Subcutaneous abdominal adipose tissue (tissue), 5 donors: ENCODE data around the gene ALDH5A1.

ENCODE experiments used
- H3K27ac ChIP-seq: one replicate; pipeline ENCODE4 v1.7.0; 2013; ENCODE audit warnings: low read depth, mild to moderate bottlenecking, inconsistent platforms, low read length, moderate library complexity
- H3K27me3 ChIP-seq, 5 donors: one replicate each; pipeline ENCODE4 v1.7.0; 2013; ENCODE audit warnings: low read length in 5 of 5, inconsistent platforms in 1 of 5; ENCODE audit not compliant: control insufficient read depth in 5 of 5, insufficient read depth in 4 of 5
- H3K36me3 ChIP-seq, 5 donors: one replicate each; pipeline ENCODE4 v1.7.0; 2013; ENCODE audit warnings: low read length in 5 of 5; ENCODE audit not compliant: control insufficient read depth in 5 of 5, insufficient read depth in 5 of 5
- H3K4me1 ChIP-seq, 5 donors: one replicate each; pipeline ENCODE4 v1.7.0; 2013; ENCODE audit warnings: low read length in 5 of 5, mild to moderate bottlenecking in 3 of 5, moderate library complexity in 1 of 5; ENCODE audit not compliant: control insufficient read depth in 5 of 5, insufficient read depth in 5 of 5
- H3K4me3 ChIP-seq, 5 donors: one replicate each; pipeline ENCODE4 v1.7.0; 2013; ENCODE audit warnings: low read length in 5 of 5, low read depth in 1 of 5
- H3K9ac ChIP-seq, 5 donors: one replicate each; pipeline ENCODE4 v1.7.0; 2013; ENCODE audit warnings: low read length in 5 of 5, mild to moderate bottlenecking in 4 of 5, moderate library complexity in 3 of 5
- H3K9me3 ChIP-seq, 5 donors: one replicate each; pipeline ENCODE4 v1.7.0; 2013; ENCODE audit warnings: low read length in 5 of 5; ENCODE audit not compliant: control insufficient read depth in 5 of 5
- donor health status: healthy.
- donor health status: healthy.
- donor health status: healthy.
- donor health status: healthy.
- donor health status: healthy.

Gene ALDH5A1

DNA sequence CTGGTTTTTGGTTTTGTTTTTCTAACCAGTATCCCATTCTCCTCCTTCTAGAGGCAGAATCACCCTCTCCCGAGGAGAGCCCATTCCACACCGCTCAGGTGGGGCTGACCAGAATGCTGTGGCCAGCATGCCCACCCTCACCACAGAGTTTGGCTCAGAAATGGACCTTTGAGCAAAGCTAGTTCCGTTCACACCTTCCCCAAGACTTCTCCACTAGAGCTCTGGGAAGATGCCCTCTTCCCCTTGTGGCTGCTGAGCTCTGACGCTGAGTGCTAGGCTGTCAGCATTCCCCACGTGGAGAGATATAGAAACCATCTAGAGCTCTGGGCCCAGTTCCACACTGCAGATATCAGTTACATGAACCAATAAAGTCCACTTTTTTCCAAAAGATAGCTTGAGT is 13.3 kb upstream of the ALDH5A1 start:
- H3K4me1 ChIP-seq: peaks cover 0 to 13% (median 1%) of the 10 kb centered on the region in 5 donors
- no peak overlapping the region for H3K9ac ChIP-seq
- no peak overlapping the region for H3K4me3 ChIP-seq

DNA sequence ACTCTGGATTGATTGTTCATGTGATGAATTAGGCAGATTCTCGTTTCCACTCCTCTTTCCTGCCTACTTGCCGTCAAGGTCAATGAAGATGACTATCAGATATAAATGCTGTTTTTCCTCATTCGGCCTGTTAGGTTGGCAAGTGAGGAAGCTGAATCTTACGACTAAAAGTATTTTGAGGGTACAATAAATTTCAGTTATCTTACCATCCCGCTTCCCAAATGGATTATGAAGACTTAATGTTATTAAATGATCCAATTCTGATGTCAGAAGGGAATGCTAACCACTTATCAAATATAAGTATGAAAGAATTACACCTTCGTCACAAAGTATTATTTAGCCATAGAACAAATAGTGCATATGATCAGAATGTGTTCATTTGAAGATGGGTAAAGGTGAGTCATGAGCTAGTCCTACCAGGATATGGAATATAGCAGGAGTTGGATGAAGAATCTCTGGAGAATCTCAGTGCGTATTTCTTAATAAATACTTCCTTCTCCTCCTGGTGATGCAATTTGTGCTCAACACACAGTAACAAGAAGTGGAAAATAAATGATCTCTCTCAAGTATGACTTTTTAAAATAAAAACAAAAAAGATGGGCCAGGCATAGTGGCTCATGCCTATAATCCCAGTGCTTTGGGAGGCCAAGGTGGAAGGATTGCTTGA is 10.0 kb upstream of the ALDH5A1 start:
- Histone ChIP-seq H3K27ac (no peak overlapping the region), H3K9ac (peak overlapping the region in 1 of 5 donors; percentile 20), H3K4me3 (no peak overlapping the region), H3K27me3 (peaks cover 0 to 1% (median 0%) of the 10 kb centered on the region in 5 donors), H3K4me1 (peaks cover 0 to 18% (median 9%) of the 10 kb centered on the region in 5 donors), H3K9me3 (no peaks in the 10 kb centered on the region), H3K36me3 (no peaks in the 10 kb centered on the region)

More for the DNA sequence above, 13.3 kb upstream of the ALDH5A1 start:
- no peaks in the 10 kb centered on the region for H3K9me3 ChIP-seq
- no peaks in the 10 kb centered on the region for H3K36me3 ChIP-seq
- no peaks in the 10 kb centered on the region for H3K27me3 ChIP-seq
- no peak overlapping the region for H3K27ac ChIP-seq

DNA sequence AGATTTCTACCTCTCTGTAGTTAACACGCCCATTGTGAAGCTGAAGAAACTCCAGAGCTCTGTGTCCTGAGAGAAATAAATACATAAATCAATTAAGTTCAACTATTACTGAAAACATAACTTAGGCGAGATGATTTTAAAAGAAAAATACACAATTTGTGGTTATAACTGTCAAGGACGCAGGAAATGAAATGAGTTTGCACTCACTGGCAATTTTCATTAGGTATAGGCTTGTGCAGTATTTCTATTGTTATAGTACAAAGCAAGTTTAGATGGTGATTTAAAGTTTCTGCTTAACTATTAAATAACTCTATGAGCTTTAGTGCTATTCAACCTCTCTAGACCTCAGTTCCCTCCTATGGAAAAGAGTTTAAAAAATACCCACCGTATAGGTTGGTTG is 8.7 kb upstream of the ALDH5A1 start:
- Histone ChIP-seq H3K4me1 (peaks cover 0 to 25% (median 9%) of the 10 kb centered on the region in 5 donors), H3K9me3 (no peaks in the 10 kb centered on the region), H3K36me3 (no peaks in the 10 kb centered on the region), H3K9ac (no peak overlapping the region), H3K27ac (no peak overlapping the region), H3K27me3 (peaks cover 0 to 3% (median 0%) of the 10 kb centered on the region in 5 donors), H3K4me3 (no peak overlapping the region)

DNA sequence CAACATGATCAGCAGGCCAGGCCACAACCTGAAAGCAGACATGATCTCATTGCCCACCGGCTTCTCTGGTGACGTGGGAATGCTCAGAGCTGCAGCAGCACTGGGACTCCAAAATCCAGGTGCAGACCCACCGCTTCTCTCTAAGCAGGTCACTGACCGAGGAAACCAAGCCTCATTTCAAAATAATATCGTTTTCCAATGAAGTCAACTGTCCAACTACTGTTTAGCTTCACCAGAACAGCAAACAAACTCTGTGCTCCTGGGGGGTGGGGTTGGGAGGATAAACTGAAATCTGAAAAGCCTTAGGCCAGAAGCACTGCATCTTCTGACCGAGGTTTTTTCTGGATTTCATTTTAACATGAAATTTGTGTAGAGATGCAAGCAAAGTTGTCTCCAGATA is 5.3 kb upstream of the ALDH5A1 start, which contains the start of gene GPLD1:
GPLD1 (minus strand) TSS at position 109 of the 400 bp plus-strand sequence; CDS start at position 42, 67 bp downstream.
- Histone ChIP-seq H3K27me3 (peaks cover 0 to 3% (median 0%) of the 10 kb centered on the region in 5 donors), H3K36me3 (no peaks in the 10 kb centered on the region), H3K27ac (peak within 1 kb of the TSS; percentile 41), H3K4me1 (peaks cover 6 to 37% (median 17%) of the 10 kb centered on the region in 5 donors), H3K9ac (peak within 1 kb of the TSS in 2 of 5 donors; percentile 47 to 95), H3K4me3 (no peak within 1 kb of the TSS), H3K9me3 (no peaks in the 10 kb centered on the region)

DNA sequence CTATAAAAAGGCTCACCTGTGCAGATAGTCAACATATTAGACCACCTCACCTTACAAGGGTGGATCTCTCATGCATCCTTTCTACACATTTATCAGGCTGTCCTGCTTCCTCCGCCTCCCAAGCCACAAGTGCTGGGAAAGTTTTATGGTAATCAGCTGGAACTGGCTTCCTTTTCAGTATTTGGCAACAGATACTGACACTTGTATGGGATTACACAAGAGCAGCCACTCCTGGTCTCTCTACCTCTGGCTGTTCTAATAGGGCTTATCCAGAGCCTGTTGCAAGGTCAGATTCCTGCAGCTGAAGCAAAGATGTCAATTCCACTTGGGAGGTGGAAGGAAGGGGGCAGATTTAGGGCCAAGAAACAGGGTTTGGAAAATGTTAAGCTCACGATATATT is 4.9 kb upstream of the ALDH5A1 start:
- Histone ChIP-seq H3K27ac (no peak overlapping the region), H3K9me3 (no peaks in the 10 kb centered on the region), H3K4me3 (no peak overlapping the region), H3K9ac (peak overlapping the region in 1 of 5 donors; percentile 95), H3K36me3 (no peaks in the 10 kb centered on the region), H3K4me1 (peaks cover 7 to 37% (median 20%) of the 10 kb centered on the region in 5 donors), H3K27me3 (peaks cover 0 to 3% (median 0%) of the 10 kb centered on the region in 5 donors)

DNA sequence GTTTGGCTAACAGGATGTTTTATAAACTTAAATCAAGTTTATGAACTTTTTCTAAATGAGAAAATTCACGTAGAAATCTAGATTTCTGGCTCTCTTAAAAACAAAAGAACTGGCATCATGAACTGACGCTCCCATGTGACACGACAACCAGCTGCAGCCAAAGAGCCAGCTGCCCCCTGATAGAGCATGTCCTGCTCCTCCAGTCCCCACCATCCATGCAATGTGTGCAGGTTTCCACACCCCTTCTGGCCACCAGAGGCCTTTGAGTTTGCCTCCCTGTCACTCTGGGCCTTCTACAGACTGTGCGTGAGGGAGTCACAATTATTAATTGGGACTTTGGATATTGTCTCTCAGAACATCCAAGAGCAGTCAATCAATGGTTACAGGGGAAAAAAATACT is 3.8 kb upstream of the ALDH5A1 start:
- no peak overlapping the region for H3K27ac ChIP-seq
- no peak overlapping the region for H3K4me3 ChIP-seq
- no peak overlapping the region for H3K9ac ChIP-seq
- H3K36me3 ChIP-seq: no peaks in the 10 kb centered on the region
- H3K4me1 ChIP-seq: peaks cover 8 to 43% (median 27%) of the 10 kb centered on the region in 5 donors
- H3K27me3 ChIP-seq: peaks cover 0 to 3% (median 0%) of the 10 kb centered on the region in 5 donors
- H3K9me3 ChIP-seq: no peaks in the 10 kb centered on the region

DNA sequence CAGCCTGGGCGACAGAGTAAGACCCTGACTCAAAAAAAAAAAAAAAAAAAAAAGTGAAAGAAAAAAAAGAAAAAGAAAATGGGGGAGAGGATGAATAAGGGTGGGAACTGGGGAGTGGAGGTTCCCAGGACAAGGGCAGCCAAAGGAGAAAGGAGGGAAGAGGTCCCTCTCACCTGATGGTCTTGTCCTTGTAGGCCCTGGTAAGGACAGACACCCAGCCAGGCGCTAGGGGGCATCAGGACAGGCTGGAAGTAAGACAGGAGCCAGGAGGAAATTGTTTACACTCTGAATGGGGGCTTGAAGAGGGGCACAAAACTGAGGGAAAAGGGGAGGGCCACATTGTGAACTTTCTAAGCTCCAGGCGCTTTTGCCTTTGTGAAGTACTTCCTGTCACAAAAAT is 2.3 kb upstream of the ALDH5A1 start:
- peaks cover 0 to 3% (median 0%) of the 10 kb centered on the region in 5 donors for H3K36me3 ChIP-seq
- H3K4me3 ChIP-seq: no peak overlapping the region
- peaks cover 8 to 47% (median 28%) of the 10 kb centered on the region in 5 donors for H3K4me1 ChIP-seq
- H3K9ac ChIP-seq: no peak overlapping the region
- no peak overlapping the region for H3K27ac ChIP-seq
- peaks cover 0 to 3% (median 0%) of the 10 kb centered on the region in 5 donors for H3K27me3 ChIP-seq
- H3K9me3 ChIP-seq: no peaks in the 10 kb centered on the region

DNA sequence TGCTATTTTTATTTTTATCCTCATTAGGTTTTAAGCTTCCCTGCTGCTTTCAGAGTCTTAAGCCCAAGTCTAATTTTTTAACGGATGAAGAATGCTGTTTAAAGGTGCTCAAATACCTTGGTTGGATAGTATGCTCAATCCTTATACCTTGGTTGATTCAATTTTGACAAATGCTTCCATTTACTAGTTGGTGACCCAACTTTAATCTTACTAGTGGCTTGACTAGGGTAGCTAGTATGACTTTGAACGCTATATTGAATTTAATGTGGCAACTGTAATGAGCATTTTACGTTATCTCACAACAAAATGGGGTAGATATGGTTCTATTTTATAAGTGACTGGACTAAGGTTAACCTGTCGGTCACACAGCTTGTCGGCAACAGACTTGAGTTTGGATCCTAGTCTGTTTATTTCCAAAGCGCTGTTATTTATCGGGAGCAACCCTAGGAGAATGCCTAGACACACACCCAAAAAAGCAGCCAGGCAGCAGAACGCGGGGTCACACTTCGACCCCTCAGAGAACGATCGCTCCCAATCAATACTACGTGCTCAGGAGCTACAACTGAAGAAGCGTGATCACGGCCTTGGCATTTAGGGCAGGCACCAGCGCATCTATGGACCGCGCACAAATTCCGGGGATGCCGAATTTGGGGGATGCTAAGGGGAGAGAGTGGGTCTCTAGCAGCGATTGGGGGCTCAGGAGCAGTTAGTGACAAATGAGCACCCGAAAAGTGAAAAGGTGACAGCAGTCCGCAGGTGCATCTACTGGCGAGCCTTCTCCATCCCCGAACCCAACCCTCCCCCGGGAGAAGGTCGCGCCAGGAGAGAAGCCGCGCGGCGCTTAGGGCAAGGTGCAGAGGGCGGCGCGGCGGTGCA is 586 bp upstream of the ALDH5A1 start:
- no peaks in the 10 kb centered on the region for H3K9me3 ChIP-seq
- H3K27me3 ChIP-seq: peaks cover 0 to 3% (median 0%) of the 10 kb centered on the region in 5 donors
- peak overlapping the region; percentile 78 to 90 (median 84) for H3K4me3 ChIP-seq
- peaks cover 0 to 4% (median 0%) of the 10 kb centered on the region in 5 donors for H3K36me3 ChIP-seq
- peaks cover 8 to 41% (median 27%) of the 10 kb centered on the region in 5 donors for H3K4me1 ChIP-seq
- peak overlapping the region; percentile 30 for H3K27ac ChIP-seq
- H3K9ac ChIP-seq: peak overlapping the region in 3 of 5 donors; percentile 59 to 67 (median 62)

DNA sequence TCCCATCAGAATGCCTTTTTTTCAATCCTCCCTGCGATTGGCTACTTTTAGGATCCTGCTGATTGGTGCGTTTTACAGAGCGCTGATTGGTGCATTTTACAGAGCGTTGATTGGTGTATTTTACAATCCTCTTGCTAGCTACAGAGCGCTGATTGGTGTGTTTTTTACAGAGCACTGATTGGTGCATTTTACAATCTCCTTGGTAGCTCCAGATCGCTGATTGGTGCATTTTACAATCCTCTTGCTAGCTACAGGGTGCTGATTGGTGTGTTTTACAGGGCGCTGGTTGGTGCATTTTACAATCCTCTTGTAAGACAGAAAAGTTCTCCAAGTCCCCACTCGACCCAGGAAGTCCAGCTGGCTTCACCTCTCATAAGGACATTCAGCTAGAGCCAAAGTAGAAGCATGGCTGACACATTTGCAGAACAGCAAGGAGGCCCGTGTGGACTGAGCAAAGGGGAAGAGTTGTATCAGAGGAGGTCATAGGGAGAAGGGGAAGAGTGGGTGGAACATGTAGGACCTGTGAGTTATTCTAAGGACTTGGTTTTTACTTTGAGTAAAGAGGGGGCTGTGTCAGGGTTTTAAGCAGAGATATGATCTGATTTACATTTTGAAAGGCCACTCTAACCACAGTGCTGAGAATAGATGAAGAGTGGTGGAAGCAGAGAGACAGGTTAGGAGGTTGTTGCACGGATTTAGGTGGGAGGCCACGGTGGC is 2.6 kb downstream of the ALDH5A1 start:
- H3K9me3 ChIP-seq: no peaks in the 10 kb centered on the region
- H3K4me1 ChIP-seq: peaks cover 0 to 28% (median 19%) of the 10 kb centered on the region in 5 donors
- H3K27ac ChIP-seq: no peak overlapping the region
- no peak overlapping the region for H3K9ac ChIP-seq
- H3K27me3 ChIP-seq: no peaks in the 10 kb centered on the region
- H3K36me3 ChIP-seq: peaks cover 0 to 8% (median 4%) of the 10 kb centered on the region in 5 donors
- H3K4me3 ChIP-seq: no peak overlapping the region
